KMS-11 (cell line): ENCODE measurements around the gene PRKD2.

Source experiments
- H2AFZ ChIP-seq: fragments of 200-600 bp; sonication (generic); 2 replicates; pipeline ENCODE4 v1.6.1; 2016; ENCODE audit warnings: antibody characterized with exemption, mixed run types, low read depth
- H3K27ac ChIP-seq: fragments of 200-600 bp; sonication (generic); 2 replicates; pipeline ENCODE4 v1.6.1; 2016; ENCODE audit warnings: mild to moderate bottlenecking, mixed run types
- H3K27me3 ChIP-seq: fragments of 200-600 bp; sonication (generic); 2 replicates; pipeline ENCODE4 v1.6.1; 2017; ENCODE audit warnings: mild to moderate bottlenecking, low read depth, mixed run types, moderate library complexity; ENCODE audit not compliant: insufficient read depth
- H3K36me3 ChIP-seq: fragments of 200-600 bp; sonication (generic); 2 replicates; pipeline ENCODE4 v1.6.1; 2017; ENCODE audit warnings: mild to moderate bottlenecking, mixed run types; ENCODE audit not compliant: insufficient read depth
- H3K4me1 ChIP-seq: fragments of 200-600 bp; sonication (generic); 2 replicates; pipeline ENCODE4 v1.6.1; 2016; ENCODE audit warnings: mild to moderate bottlenecking, low read depth, mixed run types; ENCODE audit not compliant: poor library complexity, severe bottlenecking
- H3K4me2 ChIP-seq: fragments of 200-600 bp; sonication (generic); 2 replicates; pipeline ENCODE4 v1.7.0; 2016; ENCODE audit warnings: mild to moderate bottlenecking, mixed run types
- H3K4me3 ChIP-seq: fragments of 200-600 bp; sonication (generic); IDR thresholded peaks from 2 replicates; pipeline ENCODE4 v1.6.1; 2017; ENCODE audit warnings: low read depth, low read length, mixed read lengths; ENCODE audit not compliant: insufficient read depth
- H3K79me2 ChIP-seq: fragments of 200-600 bp; sonication (generic); 2 replicates; pipeline ENCODE4 v1.6.1; 2016; ENCODE audit warnings: low read depth, mixed run types; ENCODE audit not compliant: insufficient read depth
- H3K9ac ChIP-seq: fragments of 200-600 bp; sonication (generic); 2 replicates; pipeline ENCODE4 v1.6.1; 2016; ENCODE audit warnings: mild to moderate bottlenecking, mixed run types
- H4K20me1 ChIP-seq: fragments of 200-600 bp; sonication (generic); 2 replicates; pipeline ENCODE4 v1.6.1; 2016; ENCODE audit warnings: mild to moderate bottlenecking, mixed run types; ENCODE audit not compliant: insufficient read depth
- TF ChIP-seq, protein P1 (sequence below): fragments of 200-600 bp; sonication (generic); conservative IDR thresholded peaks from 2 replicates; pipeline ENCODE4 v1.6.1; 2017; ENCODE audit warnings: low read depth, mild to moderate bottlenecking, antibody characterized with exemption, low read length, moderate library complexity, mixed read lengths

Gene PRKD2

DNA sequence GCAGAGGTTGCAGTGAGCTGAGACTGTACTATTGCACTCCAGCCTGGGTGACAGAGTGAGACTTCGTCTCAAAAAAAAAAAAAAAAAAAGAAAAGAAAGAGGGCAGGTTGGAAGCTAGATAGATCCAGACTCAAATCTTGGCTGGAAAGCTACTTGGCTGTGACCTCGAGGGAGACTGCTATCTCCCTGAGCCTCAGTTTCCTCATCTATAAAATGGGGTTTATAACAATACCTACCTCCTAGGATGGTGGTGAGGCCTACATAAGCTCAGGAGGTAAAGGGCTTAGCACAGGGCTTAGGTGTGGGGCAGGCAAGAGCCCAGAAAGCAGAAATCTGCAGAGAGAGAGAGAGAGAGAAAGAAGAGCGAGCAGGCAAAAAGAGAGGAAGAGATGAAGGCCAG, 31.7 kb downstream of the PRKD2 start:
- no peaks in the 10 kb centered on the region for H3K4me1 ChIP-seq
- TF ChIP-seq, protein P1, sequence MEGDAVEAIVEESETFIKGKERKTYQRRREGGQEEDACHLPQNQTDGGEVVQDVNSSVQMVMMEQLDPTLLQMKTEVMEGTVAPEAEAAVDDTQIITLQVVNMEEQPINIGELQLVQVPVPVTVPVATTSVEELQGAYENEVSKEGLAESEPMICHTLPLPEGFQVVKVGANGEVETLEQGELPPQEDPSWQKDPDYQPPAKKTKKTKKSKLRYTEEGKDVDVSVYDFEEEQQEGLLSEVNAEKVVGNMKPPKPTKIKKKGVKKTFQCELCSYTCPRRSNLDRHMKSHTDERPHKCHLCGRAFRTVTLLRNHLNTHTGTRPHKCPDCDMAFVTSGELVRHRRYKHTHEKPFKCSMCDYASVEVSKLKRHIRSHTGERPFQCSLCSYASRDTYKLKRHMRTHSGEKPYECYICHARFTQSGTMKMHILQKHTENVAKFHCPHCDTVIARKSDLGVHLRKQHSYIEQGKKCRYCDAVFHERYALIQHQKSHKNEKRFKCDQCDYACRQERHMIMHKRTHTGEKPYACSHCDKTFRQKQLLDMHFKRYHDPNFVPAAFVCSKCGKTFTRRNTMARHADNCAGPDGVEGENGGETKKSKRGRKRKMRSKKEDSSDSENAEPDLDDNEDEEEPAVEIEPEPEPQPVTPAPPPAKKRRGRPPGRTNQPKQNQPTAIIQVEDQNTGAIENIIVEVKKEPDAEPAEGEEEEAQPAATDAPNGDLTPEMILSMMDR: no peak
- no peaks in the 10 kb centered on the region for H3K27me3 ChIP-seq
- no peak overlapping the region for H3K4me2 ChIP-seq
- H3K9ac ChIP-seq: no peak overlapping the region
- H3K79me2 ChIP-seq: no peaks in the 10 kb centered on the region
- H3K27ac ChIP-seq: no peak overlapping the region
- H2AFZ ChIP-seq: no peak overlapping the region
- no peak overlapping the region for H3K4me3 ChIP-seq
- H4K20me1 ChIP-seq: no peaks in the 10 kb centered on the region
- H3K36me3 ChIP-seq: peaks cover 8% of the 10 kb centered on the region; the same call in 1 of the 2 replicates

DNA sequence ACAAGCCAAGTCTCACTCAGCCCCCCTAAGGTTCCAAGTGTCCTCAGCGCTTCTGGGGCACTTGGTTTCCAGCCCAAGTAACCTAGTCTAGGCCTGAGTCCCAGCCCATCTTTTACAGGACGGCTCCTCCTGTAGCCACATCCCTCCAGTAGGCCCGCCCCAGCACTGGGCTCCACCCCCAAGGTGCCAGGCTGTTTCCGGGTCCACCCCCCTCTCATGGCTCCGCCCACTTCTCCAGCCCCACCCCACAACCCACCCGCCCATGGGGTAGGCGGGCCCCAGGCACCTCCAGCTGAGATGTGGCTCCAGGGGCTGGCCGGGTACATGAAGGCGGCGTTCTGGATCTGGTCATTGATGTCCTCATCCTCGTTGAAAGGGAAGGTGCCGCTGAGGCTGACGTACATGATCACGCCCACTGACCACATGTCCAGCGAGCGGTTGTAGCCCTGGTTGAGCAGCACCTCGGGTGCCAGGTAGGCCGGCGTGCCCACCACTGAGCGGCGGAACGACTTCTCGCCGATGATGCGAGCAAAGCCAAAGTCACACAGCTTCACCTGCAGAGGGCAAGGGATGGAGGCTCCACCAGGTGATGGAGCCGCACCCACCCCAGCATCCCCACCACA, 38.7 kb downstream of the PRKD2 start:
- Histone ChIP-seq H3K79me2 (no peaks in the 10 kb centered on the region), H3K27me3 (no peaks in the 10 kb centered on the region), H2AFZ (no peak overlapping the region), H3K27ac (no peak overlapping the region), H3K9ac (no peak overlapping the region), H3K4me2 (no peak overlapping the region), H3K4me1 (no peaks in the 10 kb centered on the region), H4K20me1 (no peaks in the 10 kb centered on the region), H3K36me3 (peaks cover 2% of the 10 kb centered on the region; the same call in 1 of the 2 replicates), H3K4me3 (no peak overlapping the region)
- TF ChIP-seq, protein P1: no peak

DNA sequence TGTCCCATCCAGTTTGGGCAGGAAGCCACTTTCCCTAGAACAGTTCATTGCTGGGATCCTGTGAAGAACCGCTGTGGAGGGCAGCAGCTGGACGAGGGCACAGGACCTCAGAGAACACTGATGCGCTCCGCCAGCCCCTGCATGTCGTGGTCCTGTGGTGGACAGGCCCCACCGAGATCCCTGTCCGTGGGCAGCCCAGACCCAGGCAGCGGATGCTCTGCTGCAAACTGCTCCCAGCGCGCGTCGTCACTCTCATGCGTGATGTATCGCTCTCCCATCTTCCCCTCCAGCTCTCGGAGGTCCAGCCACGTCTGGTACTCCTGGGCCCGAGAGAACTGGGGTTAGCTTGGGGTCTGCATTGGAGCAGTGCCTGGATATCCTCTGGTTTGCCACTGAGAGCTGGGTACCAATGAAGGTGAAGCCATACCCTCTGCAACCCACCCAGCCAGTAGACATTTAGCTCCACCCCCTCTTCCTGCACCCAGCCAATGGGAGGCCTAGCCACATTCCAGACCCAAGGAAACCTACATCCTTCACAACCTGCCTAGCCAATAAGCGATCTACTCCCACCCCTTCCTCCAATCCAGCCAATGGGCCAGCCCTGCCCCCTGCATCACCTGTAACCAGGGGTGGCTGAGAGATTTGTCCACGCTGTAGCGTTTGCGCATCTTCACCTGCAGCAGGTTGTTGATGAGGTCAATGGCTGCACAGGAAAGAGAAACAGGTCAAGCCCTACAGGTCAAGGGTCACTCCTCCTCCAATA, 42.3 kb downstream of the PRKD2 start:
- H3K27me3 ChIP-seq: no peaks in the 10 kb centered on the region
- H3K4me1 ChIP-seq: no peaks in the 10 kb centered on the region
- peaks cover 2% of the 10 kb centered on the region; the same call in 1 of the 2 replicates for H3K36me3 ChIP-seq
- no peaks in the 10 kb centered on the region for H4K20me1 ChIP-seq
- no peak overlapping the region for H3K4me3 ChIP-seq
- no peaks in the 10 kb centered on the region for H3K79me2 ChIP-seq
- no peak overlapping the region for H2AFZ ChIP-seq
- H3K27ac ChIP-seq: no peak overlapping the region
- H3K4me2 ChIP-seq: no peak overlapping the region
- H3K9ac ChIP-seq: no peak overlapping the region
- TF ChIP-seq, protein P1: no peak

DNA sequence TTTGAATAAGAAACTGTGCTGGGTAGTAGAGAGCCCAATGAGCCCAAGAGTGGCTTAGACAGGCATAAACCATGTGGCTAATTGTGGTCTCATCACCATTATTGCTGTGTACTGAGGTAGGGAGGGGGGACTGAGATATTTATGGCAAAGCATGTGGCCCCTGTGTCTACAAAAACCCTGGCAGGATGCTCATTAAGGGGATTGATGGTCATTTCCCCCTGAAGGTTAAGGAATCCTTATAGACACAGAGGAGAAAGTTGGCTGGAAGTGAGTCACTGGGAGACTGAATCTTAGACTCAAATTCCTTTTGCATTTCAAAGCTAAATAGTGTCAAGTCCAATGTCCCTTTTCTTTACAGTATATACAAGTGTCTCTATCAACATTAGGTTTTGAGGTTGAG, 46.1 kb downstream of the PRKD2 start:
- TF ChIP-seq, protein P1: no peak
- Histone ChIP-seq H4K20me1 (no peaks in the 10 kb centered on the region), H3K36me3 (no peaks in the 10 kb centered on the region), H3K27me3 (no peaks in the 10 kb centered on the region; the same call in 1 of the 2 replicates), H3K9ac (no peak overlapping the region), H2AFZ (no peak overlapping the region), H3K27ac (no peak overlapping the region), H3K4me1 (no peaks in the 10 kb centered on the region), H3K4me2 (no peak overlapping the region), H3K79me2 (no peaks in the 10 kb centered on the region), H3K4me3 (no peak overlapping the region)
